ENCODE data around the gene ADSS2.

The ADSS2 gene

DNA sequence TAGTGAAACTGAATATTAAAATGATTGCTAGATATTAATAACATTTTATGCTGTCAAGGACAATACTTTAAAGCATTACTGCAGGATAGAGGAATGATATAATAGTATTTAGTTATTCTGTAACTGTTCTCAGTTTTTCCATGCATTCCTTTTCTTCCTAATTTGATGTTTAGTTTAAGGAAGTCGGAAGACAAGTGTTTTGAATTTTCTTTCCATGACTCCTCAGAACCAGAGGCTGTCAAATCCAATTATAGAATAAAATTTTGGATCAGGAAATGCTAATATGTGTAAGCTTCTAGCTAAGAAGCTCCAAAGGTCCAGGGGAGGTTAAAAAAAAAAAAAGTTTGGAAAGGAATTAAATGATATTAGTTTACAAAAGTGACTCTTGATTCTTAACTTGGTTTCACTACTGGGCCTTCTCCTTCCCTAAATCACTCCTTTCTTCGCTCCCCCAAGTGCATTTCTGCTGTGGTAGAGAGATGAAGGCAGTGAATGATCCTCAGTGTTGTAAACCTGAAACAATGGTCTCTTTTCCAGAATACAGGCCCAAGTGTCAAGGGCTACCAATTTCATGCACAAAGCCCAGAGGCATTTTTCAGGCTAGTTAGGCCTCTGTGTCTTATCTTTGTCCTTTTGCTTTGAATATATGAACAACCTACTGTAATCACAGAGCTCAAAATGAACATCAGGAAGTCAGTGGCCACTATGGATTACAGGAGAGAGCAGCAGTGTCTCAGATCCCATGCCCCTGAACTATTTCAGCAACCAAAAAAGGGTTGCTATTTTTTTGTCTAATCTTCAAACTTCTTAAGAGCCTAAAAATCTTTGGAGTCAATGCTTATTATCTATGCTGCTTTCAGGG is 6.2 kb downstream of the ADSS2 start:
- no peak for FAIRE-seq

DNA sequence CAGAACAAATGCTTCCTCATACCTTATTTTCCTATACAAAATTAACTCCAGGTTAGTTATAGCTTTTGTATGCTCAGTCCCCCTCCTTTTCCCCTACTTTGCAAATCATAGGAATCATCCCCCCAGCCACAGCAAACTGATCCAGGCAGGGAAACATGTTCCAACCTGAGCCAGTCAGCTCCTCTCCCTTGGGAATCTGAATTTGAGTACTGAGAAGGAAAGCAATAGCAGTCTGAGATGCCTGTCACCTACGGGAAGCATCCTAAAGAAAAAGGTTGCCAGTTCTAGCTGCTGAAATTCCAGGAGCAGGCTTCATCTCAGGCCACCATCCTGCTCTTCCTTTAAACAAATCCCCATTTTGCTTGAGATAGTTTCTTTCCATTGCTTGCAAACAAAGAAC is 6.9 kb downstream of the ADSS2 start:
- FAIRE-seq = no peak

DNA sequence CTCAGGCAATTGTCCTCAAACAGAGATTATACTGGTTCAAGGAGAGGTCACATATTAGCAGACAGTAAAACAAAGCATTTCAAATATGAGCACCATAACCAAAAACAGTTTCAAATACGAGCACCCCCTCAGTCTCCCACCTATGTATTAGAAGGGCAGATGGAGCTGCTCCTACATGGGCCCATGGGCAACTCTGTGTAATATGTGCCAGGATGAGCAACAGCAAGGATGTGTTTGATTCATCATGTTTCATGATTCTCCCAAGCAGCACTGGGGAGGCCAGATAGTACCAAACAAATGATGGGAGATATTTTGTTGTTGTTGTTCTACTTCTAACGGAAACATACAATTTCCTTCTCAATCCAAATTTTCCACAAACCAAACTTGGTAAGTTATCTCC is 8.9 kb downstream of the ADSS2 start:
- FAIRE-seq = no peak

DNA sequence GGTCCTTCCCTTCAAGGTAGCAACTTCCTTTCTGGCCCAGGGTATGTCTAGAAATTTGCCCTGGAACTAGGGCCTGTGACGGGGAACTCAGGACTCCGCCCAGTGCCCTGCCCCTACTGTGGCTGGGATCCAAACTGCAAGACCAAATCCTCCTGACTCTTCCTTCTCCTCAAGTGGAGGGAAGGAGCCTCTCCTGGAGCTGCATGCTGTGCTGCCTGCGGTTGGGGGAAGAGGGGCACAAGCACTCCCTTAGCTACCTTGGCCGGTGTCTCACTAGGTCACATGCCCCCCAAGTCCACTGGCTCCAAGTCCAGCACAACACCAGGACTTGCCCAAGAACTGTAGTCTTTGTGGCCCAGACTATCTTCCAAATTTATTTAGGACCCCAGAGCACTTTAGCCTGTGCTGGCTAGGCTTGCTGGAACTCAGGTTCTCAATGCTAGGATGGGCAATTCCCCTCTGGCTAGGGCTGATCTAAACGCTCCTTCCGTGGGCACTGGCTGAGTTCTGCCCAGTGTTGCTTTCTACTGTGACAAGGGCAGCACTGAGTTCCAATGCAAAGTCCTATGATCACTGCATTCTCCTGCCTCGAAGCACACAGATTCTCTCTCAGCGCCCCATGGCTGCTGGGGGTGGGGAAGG is 12.2 kb downstream of the ADSS2 start:
- no peak for FAIRE-seq

DNA sequence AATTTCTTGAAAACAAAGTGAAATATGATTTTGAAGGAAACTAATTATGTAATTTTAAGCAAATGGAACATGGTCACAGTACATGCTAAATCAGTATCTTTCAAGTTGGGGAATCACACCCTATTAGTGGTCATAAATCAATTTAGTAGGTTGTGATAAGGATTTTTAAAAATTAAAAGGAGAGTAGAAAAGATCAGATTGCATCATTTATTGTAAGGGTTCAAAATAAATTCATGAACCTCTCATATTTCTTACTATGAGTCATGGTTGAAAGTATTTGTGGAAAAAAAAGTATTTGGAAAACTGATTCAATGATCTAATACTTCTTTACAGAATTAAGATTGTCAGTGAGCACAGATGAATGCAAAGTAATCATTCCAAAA is 14.6 kb downstream of the ADSS2 start:
- no peak for FAIRE-seq

DNA sequence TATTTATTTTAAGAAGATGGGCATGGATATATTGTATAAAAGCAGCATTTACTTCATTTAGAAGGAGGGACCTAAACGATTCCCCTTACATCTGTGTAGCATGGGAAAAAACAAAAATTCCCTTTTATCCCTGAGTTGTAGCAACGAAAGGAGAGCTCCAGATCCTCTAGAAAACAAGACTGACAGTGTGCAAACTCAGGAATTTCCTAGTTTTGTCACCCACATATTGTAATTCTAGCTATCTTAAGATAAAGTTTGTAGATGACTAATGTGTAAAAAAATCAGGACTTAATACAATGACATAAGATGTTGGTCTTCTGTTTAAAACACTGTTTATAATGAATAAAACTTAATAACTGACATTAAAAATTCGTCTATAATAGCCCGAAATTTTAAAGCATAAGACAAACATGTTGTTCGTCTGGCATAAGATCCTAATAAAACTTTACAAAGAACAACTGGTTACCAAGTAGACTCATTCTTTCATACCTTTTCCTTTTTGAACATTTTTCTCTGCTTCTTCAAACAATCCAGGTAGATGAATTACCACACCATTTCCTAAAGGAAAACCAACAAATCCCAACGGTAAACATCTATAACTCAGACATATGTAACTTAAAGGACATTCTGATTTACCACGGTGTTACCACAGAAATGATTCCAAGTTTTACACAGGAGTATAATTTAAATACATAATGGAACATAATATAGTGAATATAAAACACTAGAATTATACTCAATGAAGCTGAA is 15.2 kb downstream of the ADSS2 start:
- no peak for FAIRE-seq

DNA sequence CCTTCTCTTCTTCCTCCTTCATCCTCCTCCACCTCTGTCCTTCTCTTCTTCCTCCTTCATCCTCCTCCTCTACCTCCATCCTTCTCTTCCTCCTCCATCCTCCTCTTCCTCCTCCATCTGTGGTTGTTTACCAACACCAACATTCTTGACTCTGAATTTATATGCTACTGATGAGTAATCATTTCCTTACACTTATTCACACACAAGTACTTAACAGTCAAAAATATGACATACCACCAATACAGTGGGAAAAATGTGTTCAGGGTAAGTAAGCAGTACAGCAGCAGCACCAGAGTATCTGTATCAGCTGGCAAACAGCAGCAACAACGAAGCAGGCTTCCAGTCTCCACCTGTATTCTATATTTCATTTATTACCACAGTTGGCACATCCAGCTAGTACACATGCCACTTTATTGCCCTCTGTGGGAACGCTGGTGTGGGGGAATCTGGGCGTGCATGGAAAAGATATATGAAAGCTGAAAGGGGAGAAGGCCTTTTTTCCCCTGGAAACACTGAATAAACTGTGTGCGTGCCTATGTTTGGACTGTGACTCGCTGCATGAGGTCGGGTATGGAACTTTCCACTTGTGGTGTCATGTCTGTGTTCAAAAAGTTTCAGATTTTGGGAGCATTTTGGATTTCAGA is 16.0 kb downstream of the ADSS2 start:
- FAIRE-seq = no peak

DNA sequence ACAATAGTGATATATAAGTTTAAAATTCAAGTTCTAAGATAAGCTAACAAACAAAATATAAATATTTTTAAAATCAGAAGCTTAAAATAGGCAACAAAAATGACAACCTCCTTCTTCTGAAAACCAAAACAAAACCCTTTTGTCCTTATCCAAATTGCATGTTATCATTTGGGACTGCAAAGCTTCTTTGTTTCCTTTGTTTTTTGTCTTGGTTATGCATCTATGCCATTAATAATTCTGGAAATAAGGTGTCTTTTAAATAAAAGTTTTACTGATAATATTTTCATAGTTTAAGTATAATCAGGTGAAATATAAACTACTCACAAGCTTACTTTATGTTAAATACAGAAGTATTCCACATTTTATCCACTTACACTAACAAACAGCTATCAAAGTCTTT is 20.5 kb downstream of the ADSS2 start:
- FAIRE-seq = no peak

DNA sequence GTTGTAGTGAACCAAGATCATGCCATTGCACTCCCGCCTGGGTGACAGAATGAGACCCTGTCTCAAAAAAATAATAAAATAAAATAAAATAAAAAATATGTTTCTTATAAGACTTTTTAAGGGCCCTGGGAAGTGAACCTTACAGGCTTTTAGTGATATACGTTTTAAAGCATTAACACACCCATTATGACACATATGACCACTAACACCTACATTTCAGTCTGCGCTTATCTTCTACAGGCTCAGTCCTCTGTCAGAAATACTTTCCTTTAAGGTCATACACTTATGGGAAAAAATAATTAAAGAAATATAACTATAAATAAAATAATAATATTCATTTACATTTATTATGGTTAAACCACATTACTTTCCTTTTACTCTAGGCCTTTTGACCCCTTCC is 21.9 kb downstream of the ADSS2 start:
- FAIRE-seq = no peak

DNA sequence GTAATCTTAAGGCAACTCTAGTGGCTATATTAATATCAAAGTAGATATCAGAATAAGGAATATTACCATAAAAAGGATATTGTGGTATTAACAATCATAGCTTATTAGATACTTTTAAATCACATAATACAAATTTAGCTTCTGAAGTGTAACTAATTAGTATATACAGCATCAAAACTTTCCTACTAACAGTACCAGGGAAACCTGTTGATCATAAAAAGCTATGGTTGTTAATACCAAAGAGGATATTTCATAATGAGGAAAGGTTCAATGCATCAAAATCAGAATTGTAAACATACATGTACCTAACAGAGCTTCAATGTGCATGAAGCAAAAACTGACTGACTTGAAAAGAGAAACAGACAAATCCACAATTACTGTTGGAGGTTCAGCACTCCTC is 24.1 kb downstream of the ADSS2 start:
- no peak for FAIRE-seq

DNA sequence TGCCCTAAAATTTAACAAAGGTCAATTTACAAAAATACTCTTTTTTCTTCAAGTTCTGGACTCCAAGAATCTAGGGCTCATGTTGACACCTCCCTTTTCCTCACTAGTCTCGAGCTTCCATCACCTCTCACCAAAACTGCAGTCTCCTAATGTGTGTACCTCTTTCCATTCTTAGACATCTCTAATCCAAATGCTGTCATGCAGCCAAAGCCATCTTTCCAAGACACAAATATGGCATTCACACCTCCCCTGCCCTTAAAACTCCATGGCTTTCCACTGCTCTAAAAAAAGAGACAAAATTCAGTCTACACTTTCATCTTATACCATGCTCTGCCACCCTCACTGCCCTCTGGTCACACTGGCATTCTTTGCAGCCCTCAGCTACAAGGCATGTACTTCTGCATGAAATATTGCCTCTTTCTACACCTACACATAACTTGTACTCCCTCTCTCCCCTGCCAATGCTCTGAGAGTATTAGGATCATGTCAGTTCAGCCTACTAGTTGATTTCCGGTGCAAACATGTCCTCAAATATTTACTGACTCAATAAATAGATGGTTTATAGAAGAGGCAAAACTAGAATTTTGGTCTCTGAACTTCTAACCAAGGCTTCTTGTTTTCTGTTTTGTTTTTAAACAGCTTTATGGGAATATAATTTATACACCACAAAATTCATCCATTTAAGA is 26.9 kb downstream of the ADSS2 start:
- no peak for FAIRE-seq

DNA sequence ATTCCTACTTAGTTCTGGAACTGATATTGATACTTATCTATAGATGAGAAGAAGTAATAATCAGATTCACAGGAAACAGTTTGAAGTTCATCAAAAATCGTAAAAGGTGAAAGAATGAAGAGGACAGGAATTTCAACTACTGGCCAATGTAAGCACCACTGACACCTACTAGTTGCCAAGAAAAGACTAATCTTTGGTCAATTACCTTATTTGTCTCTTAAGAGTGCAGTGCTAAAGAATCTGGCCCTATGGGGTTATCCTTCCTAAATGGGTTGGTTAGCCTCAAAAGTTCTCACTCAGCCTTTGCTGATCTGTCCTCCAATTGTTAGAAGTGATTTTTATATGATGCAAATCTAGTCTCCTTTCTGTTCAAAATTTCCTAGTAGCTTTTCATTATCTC is 29.5 kb downstream of the ADSS2 start:
- FAIRE-seq = no peak

DNA sequence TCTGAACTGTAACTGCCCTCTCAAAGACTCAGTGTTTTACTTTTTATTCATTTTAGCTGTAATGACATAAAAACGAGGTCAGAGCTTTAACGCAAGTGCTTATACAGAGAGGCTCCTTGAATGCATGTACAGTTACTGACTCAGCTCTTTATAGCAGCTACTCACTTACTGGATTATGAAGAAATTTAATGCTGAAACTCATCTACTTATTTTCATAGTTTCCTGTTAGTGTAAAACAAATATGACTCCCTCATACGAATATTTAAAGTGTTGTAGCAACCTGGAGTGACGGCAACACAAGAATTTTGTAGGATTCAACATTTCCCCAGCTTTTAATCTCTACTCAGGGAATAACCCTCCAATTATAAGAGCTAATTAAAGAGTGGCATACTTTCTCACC is 32.7 kb downstream of the ADSS2 start:
- no peak for FAIRE-seq

DNA sequence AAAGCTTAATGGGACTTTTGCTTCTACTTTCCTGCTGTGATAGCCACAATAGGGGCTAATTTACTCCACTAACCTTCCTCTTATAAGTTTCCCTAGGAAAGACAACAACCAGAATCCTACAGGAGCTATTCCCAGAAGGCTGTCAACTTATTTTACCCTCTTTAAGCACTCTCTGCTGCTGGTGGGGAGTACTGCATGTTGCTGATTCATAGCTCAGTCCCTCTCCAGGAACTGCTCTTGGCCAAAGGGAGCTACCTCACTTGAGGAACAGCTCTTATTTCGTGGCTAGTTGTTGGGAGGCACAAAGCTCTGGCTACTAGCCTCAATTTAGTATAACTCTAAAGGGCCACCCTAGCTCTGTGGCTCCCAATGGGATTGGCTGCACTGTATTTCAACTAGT is 37.2 kb downstream of the ADSS2 start:
- no peak for FAIRE-seq

DNA sequence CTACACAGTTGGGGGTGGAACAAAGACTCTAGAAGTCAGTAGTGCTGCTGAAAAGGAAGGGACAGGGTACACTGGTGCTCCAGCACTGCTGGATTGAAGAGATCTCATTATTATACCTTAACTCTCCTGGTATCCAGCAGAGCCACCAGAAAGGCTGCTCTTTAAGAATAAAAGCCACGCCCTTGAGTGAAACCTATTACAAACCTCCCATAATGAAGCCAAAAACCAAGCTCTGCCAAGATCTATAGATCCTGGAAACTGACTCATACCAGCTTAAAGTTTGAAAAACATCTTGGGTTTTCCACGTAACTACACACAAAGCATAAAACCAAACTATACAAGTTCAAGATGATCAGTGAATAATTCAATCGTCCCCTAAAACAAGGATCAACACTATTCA is 38.0 kb downstream of the ADSS2 start:
- FAIRE-seq = no peak

DNA sequence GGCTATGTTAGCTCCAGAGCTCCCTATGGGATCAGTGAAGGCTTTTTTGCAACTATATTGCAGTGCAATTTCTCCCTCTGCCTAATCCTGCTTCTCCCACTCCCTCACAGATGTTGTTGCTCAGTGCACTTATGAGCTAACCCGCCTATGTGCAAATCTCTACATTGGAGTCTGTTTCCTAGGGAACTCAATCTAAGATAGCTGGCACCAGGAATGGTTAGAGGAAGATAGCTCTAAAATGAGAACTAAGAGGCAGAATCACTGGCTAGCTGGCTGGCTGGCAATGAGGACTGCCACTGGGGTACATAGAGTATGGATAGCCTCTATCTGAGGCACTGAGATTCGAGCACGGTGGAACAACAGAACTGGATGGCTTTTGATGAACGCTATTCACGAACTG is 39.5 kb downstream of the ADSS2 start:
- no peak for FAIRE-seq

DNA sequence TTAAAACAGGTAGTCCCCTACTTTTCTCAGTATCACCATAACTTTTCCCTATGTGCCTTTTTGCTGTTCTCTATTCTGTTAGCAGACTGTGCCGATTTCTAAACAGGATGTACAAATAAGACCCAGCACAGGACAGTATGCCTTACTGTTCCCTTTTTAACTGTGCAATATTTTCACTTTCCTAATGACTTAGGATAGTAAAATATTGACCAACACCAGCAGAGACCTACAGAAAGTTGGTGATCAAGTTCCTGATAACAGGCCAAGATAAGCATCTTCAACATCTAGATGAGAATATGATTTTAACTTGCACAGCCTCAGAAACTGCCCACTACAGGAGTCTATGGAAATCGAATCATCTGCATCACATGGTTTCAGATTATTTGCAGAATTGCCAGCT is 42.0 kb downstream of the ADSS2 start:
- no peak for FAIRE-seq

DNA sequence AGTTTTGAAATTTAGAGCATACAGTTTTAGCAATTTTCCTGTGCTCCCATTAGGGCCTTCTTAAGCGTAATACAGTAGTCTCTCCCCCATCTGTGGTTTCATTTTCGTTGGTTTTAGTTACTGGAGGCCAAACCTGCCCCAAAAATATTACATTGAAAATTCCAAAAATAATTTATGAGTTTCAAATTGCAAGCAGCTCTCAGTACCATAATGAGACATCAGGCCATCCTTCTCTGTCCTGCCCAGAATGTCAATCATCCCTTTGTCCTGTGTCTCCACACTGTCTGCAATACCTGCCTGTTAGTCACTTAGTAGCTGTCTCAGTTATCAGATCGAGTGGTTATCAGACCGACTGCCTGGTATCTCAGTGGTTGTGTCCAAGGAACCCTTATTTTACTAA is 45.4 kb downstream of the ADSS2 start:
- FAIRE-seq = no peak

DNA sequence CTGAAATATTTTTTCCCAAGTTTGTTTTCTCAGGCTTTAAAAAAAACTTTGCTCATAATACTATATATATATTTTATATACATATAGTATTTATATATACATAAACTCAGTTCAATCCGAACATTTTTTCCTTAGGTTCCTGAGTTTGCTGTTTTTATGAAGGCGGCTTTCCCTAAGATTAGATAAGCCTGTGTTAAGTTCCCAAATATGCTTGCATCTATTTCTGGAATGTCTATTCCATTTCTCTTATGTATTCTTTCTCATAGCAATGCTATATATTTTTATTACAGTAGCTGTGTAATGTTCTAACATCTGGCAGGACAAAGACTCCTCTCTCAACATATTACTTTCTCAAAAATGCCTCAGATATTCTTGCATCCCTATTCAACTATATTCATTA is 45.9 kb downstream of the ADSS2 start:
- FAIRE-seq = no peak

DNA sequence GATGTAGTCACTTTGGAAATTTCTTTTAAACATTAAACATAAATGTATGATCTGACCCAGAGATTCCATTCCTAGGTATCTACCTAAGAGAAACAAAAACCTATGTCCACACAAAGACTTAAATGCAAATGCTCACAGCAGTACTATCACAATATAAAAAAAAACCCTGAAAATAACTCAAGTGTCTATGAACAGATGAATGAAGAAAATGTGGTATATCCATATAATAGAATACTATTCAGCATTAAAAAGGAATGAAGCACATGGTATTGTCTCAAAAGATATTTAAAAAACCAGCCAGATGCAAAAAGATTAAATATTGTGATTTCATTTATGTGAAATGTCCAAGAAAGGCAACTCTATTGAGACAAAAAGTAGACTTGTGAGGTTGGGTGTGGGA is 48.3 kb downstream of the ADSS2 start:
- no peak for FAIRE-seq

DNA sequence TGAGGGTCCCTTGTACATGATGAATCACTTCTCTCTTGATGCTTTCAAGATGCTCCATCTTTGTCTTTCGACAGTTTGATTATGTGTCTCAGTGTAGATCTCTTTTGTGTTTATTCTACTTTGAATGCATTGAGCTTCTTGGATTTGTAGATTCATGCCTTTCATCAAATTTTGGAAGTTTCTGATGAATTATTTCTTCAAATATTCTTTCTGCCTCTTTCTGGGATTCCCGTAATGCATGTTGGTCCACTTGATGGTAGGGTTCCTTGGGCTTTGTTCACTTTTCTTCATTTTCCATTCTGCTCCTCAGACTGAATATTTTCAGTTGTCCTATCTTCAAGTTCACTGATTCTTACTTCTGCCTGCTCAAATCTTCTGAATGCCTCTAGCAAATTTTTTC is 50.7 kb downstream of the ADSS2 start:
- no peak for FAIRE-seq

DNA sequence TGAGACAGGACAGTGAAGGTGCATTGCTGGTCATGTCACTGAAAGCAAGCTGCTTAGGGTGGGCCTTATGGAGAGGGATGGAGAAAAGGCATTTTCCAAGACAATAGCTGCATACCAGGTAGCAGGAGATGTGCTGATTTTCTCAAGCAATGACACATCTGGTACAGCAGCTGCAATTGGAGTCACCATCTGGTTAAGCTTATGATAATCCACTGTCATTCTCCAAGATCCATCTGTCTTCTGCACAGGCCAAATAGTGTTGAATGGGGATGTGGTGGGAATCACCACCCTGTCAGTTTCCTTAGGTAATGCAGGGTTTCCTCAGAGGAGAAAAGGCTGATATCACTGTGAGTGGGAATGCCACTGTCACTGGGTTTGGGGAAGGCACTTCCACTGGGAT is 54.6 kb downstream of the ADSS2 start:
- no peak for FAIRE-seq

DNA sequence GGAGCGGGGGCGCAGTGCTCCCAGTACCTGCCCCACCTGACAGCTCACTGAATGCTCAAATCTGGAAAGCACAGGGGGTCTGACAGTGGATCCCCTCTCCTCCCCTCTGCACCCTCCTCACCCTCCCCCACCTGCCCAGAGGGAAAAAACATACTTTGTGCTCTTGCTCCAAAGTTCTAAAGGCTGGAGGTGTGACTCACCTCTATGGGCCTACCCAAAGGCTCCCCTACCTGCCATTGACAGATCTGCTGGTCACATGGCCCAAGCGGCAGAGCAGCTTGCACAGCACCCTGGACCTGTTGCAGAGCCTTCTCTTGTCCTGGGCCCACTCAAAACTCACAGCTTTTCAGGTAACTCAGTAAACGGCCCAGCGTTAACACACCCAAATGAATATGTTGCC is 55.7 kb downstream of the ADSS2 start:
- FAIRE-seq = no peak

All from colon (tissue), 2 donors.